Epithelial cell of prostate (primary cell): ENCODE measurements around the gene JAKMIP3.

Source experiments
- DNase-seq: peaks from one replicate; pipeline ENCODE4 v3.0.0-alpha.2; 2011; ENCODE audit warnings: low read depth, low spot score
- H3K27ac ChIP-seq: fragments of 450-650 bp; 2 replicates; pipeline ENCODE4 v1.5.1; 2017; ENCODE audit warnings: mild to moderate bottlenecking

JAKMIP3 gene

GRCh38 chr10:132043861-132044695, 21.7 kb upstream of the JAKMIP3 start:
- no peak for DNase-seq
- H3K27ac ChIP-seq = no peak overlapping the region

- no peak for DNase-seq
- H3K27ac ChIP-seq = no peak overlapping the region
These were observed 20.9 kb upstream of the JAKMIP3 start for GRCh38 chr10:132044803-132045202.

- no peak overlapping the region for H3K27ac ChIP-seq
- no peak for DNase-seq
These were observed 20.4 kb upstream of the JAKMIP3 start for GRCh38 chr10:132045324-132045723.

GRCh38 chr10:132047575-132048293, 18.0 kb upstream of the JAKMIP3 start:
- H3K27ac ChIP-seq = no peak overlapping the region
- DNase-seq = no peak

- H3K27ac ChIP-seq = no peak overlapping the region
- DNase-seq = no peak
These were observed 17.5 kb upstream of the JAKMIP3 start for GRCh38 chr10:132048294-132048667.

- H3K27ac ChIP-seq = no peak overlapping the region
- DNase-seq = no peak
These were observed 15.6 kb upstream of the JAKMIP3 start for GRCh38 chr10:132050191-132050590.

- no peak overlapping the region for H3K27ac ChIP-seq
- no peak for DNase-seq
These were observed 13.6 kb upstream of the JAKMIP3 start for GRCh38 chr10:132052124-132052523.

GRCh38 chr10:132054564-132054963, 11.2 kb upstream of the JAKMIP3 start:
- no peak overlapping the region for H3K27ac ChIP-seq
- no peak for DNase-seq

GRCh38 chr10:132055616-132056015, 10.1 kb upstream of the JAKMIP3 start:
- DNase-seq = no peak
- H3K27ac ChIP-seq = no peak overlapping the region

GRCh38 chr10:132056663-132057062, 9.1 kb upstream of the JAKMIP3 start:
- DNase-seq = no peak
- no peak overlapping the region for H3K27ac ChIP-seq

GRCh38 chr10:132057191-132057681, 8.5 kb upstream of the JAKMIP3 start:
- H3K27ac ChIP-seq = no peak overlapping the region
- no peak for DNase-seq

- DNase-seq = no peak
- no peak overlapping the region for H3K27ac ChIP-seq
These were observed 7.5 kb upstream of the JAKMIP3 start for GRCh38 chr10:132058111-132058745.

GRCh38 chr10:132058793-132059759, 6.7 kb upstream of the JAKMIP3 start:
- H3K27ac ChIP-seq = no peak overlapping the region
- no peak for DNase-seq

GRCh38 chr10:132059760-132060508, 5.8 kb upstream of the JAKMIP3 start:
- DNase-seq = no peak
- no peak overlapping the region for H3K27ac ChIP-seq

GRCh38 chr10:132061030-132061429, 4.7 kb upstream of the JAKMIP3 start:
- no peak for DNase-seq
- H3K27ac ChIP-seq = no peak overlapping the region

GRCh38 chr10:132061465-132061864, 4.3 kb upstream of the JAKMIP3 start:
- no peak overlapping the region for H3K27ac ChIP-seq
- DNase-seq = no peak

GRCh38 chr10:132062116-132062515, 3.6 kb upstream of the JAKMIP3 start:
- no peak overlapping the region for H3K27ac ChIP-seq
- no peak for DNase-seq

- no peak overlapping the region for H3K27ac ChIP-seq
These were observed 2.9 kb upstream of the JAKMIP3 start for GRCh38 chr10:132062641-132063390.

More at GRCh38 chr10:132062641-132063390, 2.9 kb upstream of the JAKMIP3 start:
- no peak for DNase-seq
